Gastroesophageal sphincter (tissue), 3 donors: ENCODE data around the gene SCAF4.

Source experiments
- POLR2A ChIP-seq, 2 donors: fragments of 450-650 bp; IDR thresholded peaks; one replicate each; pipeline ENCODE4 v1.6.1; 2017; ENCODE audit warnings: antibody characterized with exemption in 2 of 2, mild to moderate bottlenecking in 2 of 2, moderate library complexity in 1 of 2
- TF ChIP-seq, protein P1 (sequence below), 4 experiments: fragments of 200-600 bp in 2 of 4; fragments of 450-650 bp in 2 of 4; sonication (generic) in 1 of 4; IDR thresholded peaks; one replicate each; pipeline ENCODE4 v1.5.1; 2017 to 2019; ENCODE audit warnings: antibody characterized with exemption in 4 of 4, mild to moderate bottlenecking in 2 of 4, moderate library complexity in 2 of 4

DNA sequence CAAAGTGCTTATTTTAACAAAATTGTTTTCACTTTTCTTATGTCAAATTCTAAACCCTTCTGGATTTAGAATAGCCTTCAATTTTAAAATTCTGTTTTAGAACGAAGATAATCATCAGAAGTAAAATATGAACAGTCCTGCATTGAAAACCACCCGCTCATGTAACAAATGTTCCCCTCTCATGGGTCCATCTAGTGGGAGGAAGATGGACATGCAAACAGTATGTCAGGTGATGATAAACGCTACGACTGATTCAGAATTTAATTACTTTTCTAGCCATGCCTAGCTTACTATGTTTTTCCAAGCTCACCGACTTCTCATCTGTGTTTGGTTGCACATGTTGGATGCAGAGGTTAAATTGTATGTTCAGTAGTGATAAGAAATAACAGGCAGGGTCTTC, 48.9 kb downstream of the SCAF4 start:
- TF ChIP-seq POLR2A (IDR thresholded peaks at IDR 0.05): no peak
- TF ChIP-seq, protein P1, sequence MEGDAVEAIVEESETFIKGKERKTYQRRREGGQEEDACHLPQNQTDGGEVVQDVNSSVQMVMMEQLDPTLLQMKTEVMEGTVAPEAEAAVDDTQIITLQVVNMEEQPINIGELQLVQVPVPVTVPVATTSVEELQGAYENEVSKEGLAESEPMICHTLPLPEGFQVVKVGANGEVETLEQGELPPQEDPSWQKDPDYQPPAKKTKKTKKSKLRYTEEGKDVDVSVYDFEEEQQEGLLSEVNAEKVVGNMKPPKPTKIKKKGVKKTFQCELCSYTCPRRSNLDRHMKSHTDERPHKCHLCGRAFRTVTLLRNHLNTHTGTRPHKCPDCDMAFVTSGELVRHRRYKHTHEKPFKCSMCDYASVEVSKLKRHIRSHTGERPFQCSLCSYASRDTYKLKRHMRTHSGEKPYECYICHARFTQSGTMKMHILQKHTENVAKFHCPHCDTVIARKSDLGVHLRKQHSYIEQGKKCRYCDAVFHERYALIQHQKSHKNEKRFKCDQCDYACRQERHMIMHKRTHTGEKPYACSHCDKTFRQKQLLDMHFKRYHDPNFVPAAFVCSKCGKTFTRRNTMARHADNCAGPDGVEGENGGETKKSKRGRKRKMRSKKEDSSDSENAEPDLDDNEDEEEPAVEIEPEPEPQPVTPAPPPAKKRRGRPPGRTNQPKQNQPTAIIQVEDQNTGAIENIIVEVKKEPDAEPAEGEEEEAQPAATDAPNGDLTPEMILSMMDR (IDR thresholded peaks at IDR 0.05): no peak
